ENCODE results near the gene CCDC57. TPM values are rescaled to one million over a fixed set of nuclear protein-coding genes. Genes with fewer than 3 reads are reported as not detected.
A peak's percentile ranks its signal among the peaks of the same experiment; 100 is the strongest.

The CCDC57 gene
- total RNA-seq, 2 donors from 2014 or later, result 5.1 to 7.4 TPM

GRCh38 chr17:82242977-82243647, 30.5 kb upstream of the CCDC57 start:
- peaks cover 56% of the 10 kb centered on the region for H3K36me3 ChIP-seq
- H3K9me3 ChIP-seq, result no peaks in the 10 kb centered on the region
- DNase-seq (ENCODE audit: low spot score), result peak; percentile 83
- peak overlapping the region; percentile 75 to 78 for H3K27ac ChIP-seq
- H3K27me3 ChIP-seq, result no peaks in the 10 kb centered on the region
- no peak for TF ChIP-seq CTCF (IDR thresholded peaks at IDR 0.05)
- no peak overlapping the region for H3K4me3 ChIP-seq
- H3K4me1 ChIP-seq, result peaks cover 0 to 80% of the 10 kb centered on the region in 2 donors

GRCh38 chr17:82242698-82242976, 30.0 kb upstream of the CCDC57 start:
- H3K36me3 ChIP-seq, result peaks cover 51% of the 10 kb centered on the region
- no peak for DNase-seq (ENCODE audit: low spot score)
- H3K4me1 ChIP-seq, result peaks cover 0 to 80% of the 10 kb centered on the region in 2 donors
- H3K27me3 ChIP-seq, result no peaks in the 10 kb centered on the region
- H3K27ac ChIP-seq, result peak overlapping the region; percentile 75 to 78
- TF ChIP-seq CTCF (IDR thresholded peaks at IDR 0.05), result no peak
- no peak overlapping the region for H3K4me3 ChIP-seq
- no peaks in the 10 kb centered on the region for H3K9me3 ChIP-seq

GRCh38 chr17:82241926-82242697, 29.5 kb upstream of the CCDC57 start:
- DNase-seq (ENCODE audit: low spot score), result no peak
- Histone ChIP-seq H3K4me1 (peaks cover 0 to 77% of the 10 kb centered on the region in 2 donors), H3K27ac (peak overlapping the region; percentile 75 to 78), H3K36me3 (peaks cover 46% of the 10 kb centered on the region), H3K9me3 (no peaks in the 10 kb centered on the region), H3K4me3 (no peak overlapping the region), H3K27me3 (no peaks in the 10 kb centered on the region)
- no peak for TF ChIP-seq CTCF (IDR thresholded peaks at IDR 0.05)

GRCh38 chr17:82241183-82241925, 28.7 kb upstream of the CCDC57 start:
- DNase-seq (ENCODE audit: low spot score), result peak; percentile 81
- H3K27me3 ChIP-seq, result no peaks in the 10 kb centered on the region
- H3K27ac ChIP-seq, result peak overlapping the region; percentile 75 to 78
- no peaks in the 10 kb centered on the region for H3K9me3 ChIP-seq
- H3K4me3 ChIP-seq, result no peak overlapping the region
- peaks cover 38% of the 10 kb centered on the region for H3K36me3 ChIP-seq
- H3K4me1 ChIP-seq, result peaks cover 0 to 77% of the 10 kb centered on the region in 2 donors
- TF ChIP-seq CTCF (IDR thresholded peaks at IDR 0.05), result no peak

DNA sequence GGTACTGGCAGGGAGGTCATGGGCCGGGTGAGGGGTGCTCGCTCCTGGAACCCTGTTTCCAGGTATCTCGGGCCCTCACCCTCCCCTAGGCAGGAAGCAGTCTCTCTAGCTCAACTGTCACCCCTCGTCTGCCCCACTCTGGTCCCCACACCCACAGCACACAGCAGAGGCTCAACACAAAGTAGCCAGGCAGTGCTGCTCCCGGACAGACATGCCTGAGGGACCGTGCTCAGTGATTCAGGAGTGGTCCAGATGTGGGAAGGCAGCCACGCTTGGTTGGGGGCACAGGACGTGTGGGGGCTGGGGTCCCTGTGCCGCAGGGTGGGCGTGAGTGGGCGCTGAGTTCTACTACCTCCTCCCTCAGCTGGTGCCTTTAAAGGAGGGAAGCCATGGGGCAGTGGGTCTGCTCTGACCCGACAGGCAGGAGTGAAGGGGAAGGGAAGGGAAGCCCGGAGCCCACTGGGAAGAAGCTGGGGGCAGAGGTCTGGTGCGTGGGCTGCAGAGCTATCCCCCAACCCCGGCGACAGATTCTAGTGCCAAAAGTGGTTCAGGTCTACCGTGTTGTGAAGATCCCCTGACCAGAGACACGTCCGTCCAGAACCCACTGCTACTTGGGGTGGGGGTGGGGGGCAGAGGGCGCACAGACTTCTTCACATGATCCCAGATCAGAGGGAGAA, 28.0 kb upstream of the CCDC57 start:
- Histone ChIP-seq H3K4me3 (no peak overlapping the region), H3K4me1 (peaks cover 0 to 79% of the 10 kb centered on the region in 2 donors), H3K27ac (peak overlapping the region; percentile 75 to 78), H3K9me3 (no peaks in the 10 kb centered on the region), H3K36me3 (peaks cover 31% of the 10 kb centered on the region), H3K27me3 (no peaks in the 10 kb centered on the region)
- no peak for DNase-seq (ENCODE audit: low spot score)
- no peak for TF ChIP-seq CTCF (IDR thresholded peaks at IDR 0.05)

Measured in right atrium auricular region (tissue), 2 donors.